Adipocyte (in vitro differentiated cells): ENCODE measurements around the gene MRS2.

ENCODE experiments used
- DNase-seq: peaks from one replicate; pipeline ENCODE4 v3.0.0-alpha.2; 2015; ENCODE audit warnings: low read depth
- H3K27me3 ChIP-seq: replicated peaks from 2 replicates; pipeline ENCODE4 v1.7.0; 2013; ENCODE audit warnings: mild to moderate bottlenecking, low read length, moderate library complexity; ENCODE audit not compliant: control insufficient read depth, insufficient read depth
- H3K36me3 ChIP-seq: 2 replicates; pipeline ENCODE4 v1.7.0; 2013; ENCODE audit warnings: low read length, mild to moderate bottlenecking, moderate library complexity; ENCODE audit not compliant: control insufficient read depth, insufficient read depth, severe bottlenecking
- H3K4me1 ChIP-seq: 2 replicates; pipeline ENCODE4 v1.7.0; 2013; ENCODE audit warnings: mild to moderate bottlenecking, low read length, moderate library complexity; ENCODE audit not compliant: control insufficient read depth, insufficient read depth
- H3K4me3 ChIP-seq: 2 replicates; pipeline ENCODE4 v1.7.0; 2013; ENCODE audit warnings: mild to moderate bottlenecking, low read length, moderate library complexity
- H3K9ac ChIP-seq: 2 replicates; pipeline ENCODE4 v1.7.0; 2013; ENCODE audit warnings: mild to moderate bottlenecking, low read length, moderate library complexity
- H3K9me3 ChIP-seq: 2 replicates; pipeline ENCODE4 v1.7.0; 2013; ENCODE audit warnings: mild to moderate bottlenecking, low read length, moderate library complexity; ENCODE audit not compliant: control insufficient read depth

Gene MRS2

DNA sequence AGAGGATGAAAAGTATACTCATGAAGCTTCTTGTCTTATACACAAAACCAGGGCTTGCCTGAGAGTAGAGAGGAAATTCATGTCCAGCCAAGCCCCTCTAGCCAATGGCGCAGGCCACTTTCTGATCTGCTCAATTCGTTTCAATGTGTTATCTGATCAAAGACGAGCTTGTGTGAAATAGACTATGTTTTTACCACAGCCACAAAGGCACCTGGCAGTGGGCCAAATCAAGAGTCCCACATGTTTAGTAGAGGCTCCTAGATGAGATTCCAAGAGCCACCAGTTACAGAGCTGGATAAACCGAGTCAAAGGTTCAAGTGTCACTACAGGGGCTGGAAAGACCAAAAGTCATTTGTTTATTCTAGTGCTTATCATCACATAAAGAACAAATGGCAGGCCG lies 51.7 kb downstream of the MRS2 start:
- Histone ChIP-seq H3K9me3 (no peaks in the 10 kb centered on the region), H3K9ac (no peak overlapping the region), H3K36me3 (no peaks in the 10 kb centered on the region), H3K4me3 (no peak overlapping the region), H3K4me1 (peaks cover 15% of the 10 kb centered on the region), H3K27me3 (no peaks in the 10 kb centered on the region)
- no peak for DNase-seq

DNA sequence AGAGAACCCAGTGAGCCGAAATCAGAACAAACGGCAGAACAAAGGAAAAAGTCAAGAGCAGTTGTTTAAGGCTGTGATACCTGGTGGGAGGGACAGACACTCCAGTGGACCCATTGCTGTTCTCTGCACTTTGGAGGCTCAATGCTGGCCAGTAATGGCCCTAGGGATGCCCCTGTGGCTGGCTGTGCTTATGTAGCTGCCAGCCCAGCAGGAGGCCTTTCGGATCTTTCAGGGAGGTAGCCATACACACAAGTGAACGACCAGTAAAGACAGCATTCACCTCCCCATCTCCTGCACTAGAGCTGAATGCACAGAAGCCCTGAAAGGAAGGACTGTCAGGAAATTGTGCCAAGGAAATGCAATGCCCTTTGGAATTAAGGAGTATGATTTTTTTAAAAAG lies 52.3 kb downstream of the MRS2 start:
- Histone ChIP-seq H3K27me3 (no peaks in the 10 kb centered on the region), H3K4me1 (peaks cover 15% of the 10 kb centered on the region), H3K9ac (no peak overlapping the region), H3K4me3 (no peak overlapping the region), H3K36me3 (no peaks in the 10 kb centered on the region), H3K9me3 (no peaks in the 10 kb centered on the region)
- DNase-seq: no peak

DNA sequence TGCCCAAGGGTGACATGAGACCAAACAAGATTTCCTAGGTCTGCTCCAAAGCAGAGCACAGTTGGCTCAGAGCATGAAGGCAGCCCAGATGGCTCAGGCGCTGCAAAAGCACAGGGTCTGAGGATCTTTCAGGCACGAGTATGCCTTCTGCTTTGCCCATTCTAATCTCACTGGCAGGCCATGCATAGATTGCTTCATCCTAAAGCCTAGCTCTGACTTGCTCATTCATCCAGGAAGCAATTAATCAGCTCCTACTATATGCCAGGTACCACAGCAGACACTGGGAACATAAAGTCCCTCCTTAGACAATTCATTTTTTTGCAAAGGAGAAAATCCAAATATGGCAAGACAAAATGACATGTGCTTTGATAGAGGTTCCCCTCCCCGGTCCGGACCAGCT lies 55.4 kb downstream of the MRS2 start:
- Histone ChIP-seq H3K27me3 (no peaks in the 10 kb centered on the region), H3K4me1 (peaks cover 20% of the 10 kb centered on the region), H3K9me3 (no peaks in the 10 kb centered on the region), H3K4me3 (no peak overlapping the region), H3K36me3 (no peaks in the 10 kb centered on the region), H3K9ac (no peak overlapping the region)
- no peak for DNase-seq

DNA sequence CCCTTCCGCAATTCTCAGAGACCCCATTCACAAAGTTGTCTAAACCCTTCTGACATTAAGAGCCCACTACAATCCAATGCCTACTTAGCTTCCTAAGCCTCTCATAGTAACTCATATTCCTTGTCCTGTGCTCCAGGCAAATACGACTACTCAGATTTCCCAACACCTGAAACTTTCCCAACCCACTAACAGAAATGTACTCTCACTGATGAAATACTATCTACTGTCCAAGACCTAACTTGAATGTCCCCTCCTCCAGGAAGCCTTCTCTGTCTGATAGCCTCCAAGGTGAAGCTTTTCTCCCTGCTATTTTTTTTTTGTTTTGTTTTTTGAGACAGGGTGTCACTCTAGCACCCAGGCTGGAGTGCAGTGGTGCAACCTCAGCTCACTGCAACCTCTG lies 56.2 kb downstream of the MRS2 start:
- no peaks in the 10 kb centered on the region for H3K27me3 ChIP-seq
- H3K9ac ChIP-seq: no peak overlapping the region
- no peaks in the 10 kb centered on the region for H3K36me3 ChIP-seq
- H3K4me1 ChIP-seq: peaks cover 20% of the 10 kb centered on the region
- H3K9me3 ChIP-seq: no peaks in the 10 kb centered on the region
- H3K4me3 ChIP-seq: no peak overlapping the region
- no peak for DNase-seq

DNA sequence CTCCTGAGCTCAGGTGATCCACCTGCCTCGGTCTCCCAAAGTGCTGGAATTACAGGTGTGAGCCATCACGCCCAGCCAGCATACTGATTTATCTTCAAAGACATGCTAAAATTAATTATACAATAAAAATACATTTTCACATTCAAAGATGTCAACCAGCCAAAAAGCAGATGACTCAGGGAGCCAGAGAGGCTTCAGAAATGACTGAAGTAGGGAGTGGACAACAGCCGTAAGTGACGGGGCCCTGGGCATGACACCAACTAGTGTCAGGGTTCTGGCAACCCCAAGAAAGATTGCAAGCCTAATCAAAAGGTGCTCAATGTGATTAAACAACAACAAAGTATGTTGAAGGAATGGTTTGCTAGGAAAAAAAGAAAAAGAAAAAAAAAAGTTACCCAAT lies 58.2 kb downstream of the MRS2 start:
- DNase-seq: no peak
- H3K36me3 ChIP-seq: no peaks in the 10 kb centered on the region
- H3K4me3 ChIP-seq: no peak overlapping the region
- H3K27me3 ChIP-seq: no peaks in the 10 kb centered on the region
- H3K9ac ChIP-seq: no peak overlapping the region
- no peaks in the 10 kb centered on the region for H3K9me3 ChIP-seq
- peaks cover 22% of the 10 kb centered on the region for H3K4me1 ChIP-seq

DNA sequence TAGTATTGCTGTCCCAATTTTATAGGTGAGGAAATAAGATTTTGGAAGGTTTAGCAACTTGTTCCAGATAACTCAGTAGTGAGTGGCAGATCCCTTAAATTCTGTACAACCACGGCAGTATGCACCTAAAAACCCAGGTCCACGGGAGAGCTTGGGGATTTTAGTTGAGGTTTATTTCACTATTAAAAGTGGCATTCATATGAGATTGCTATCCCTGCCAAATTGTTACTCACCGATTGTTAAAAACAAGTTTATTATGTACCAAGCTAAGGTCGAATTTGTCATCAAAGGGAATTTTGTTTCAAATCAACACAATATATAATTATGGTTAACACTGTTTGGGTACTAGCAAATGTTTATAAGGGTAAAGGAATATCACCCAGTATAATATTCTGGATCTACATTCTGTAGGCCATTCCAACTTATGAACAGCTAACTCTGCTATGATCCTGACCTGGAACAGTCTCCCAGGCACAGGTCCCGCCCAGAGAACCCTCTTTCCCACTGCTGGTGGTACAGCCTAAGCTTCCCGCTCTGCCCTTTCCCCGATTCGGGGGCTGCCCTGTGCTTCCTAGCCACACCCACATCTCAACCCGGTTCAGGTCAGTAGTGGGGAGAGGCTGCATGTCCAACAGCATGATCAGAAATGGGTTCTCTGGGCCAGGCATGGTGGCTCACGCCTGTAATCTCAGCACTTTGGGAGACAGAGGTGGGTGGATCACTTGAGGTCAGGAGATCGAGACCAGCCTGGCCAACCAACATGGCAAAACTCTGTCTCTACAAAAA lies 61.7 kb downstream of the MRS2 start:
- no peaks in the 10 kb centered on the region for H3K27me3 ChIP-seq
- no peaks in the 10 kb centered on the region for H3K36me3 ChIP-seq
- peaks cover 11% of the 10 kb centered on the region for H3K4me1 ChIP-seq
- H3K9ac ChIP-seq: no peak overlapping the region
- no peak overlapping the region for H3K4me3 ChIP-seq
- no peaks in the 10 kb centered on the region for H3K9me3 ChIP-seq
- DNase-seq: no peak

DNA sequence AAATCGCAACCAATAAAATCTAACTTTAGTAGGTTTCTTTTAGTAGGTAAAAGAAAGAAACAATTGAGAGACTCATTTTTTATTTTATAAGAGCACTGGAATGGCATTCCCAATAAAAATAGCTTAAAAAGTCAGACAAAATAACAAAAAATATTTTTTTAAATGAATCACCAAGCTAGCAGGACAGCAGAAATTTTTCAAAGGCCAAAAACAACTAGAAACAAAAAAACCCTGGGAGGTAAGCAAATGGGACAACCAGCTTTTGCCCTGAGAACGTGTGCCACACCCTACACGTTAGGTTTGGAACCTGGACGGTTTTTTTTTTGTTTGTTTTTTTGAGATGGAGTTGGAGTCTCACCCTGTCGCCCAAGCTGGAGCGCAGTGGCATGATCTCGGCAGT lies 67.1 kb downstream of the MRS2 start:
- Histone ChIP-seq H3K4me1 (peaks cover 4% of the 10 kb centered on the region), H3K4me3 (no peak overlapping the region), H3K27me3 (no peaks in the 10 kb centered on the region), H3K9me3 (no peaks in the 10 kb centered on the region), H3K36me3 (no peaks in the 10 kb centered on the region), H3K9ac (no peak overlapping the region)
- DNase-seq: peak; percentile 19

DNA sequence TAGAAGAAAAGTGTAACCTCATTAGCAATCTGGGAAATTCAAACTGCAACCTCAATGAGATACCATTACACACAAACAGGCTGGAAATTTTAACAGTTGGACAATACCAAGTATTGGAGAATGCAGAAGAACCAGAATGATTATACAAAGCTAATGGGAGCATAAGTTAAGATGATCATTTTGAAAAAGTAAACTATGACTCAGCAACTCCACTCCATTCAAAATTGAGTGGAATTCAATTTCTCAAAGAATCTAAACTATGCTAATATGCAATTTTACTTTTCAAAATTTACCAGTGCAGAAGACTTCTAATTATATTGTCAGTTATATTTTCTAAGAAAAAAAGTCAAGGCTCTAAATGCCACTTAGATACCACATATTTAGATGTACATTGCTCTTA lies 69.4 kb downstream of the MRS2 start:
- Histone ChIP-seq H3K9me3 (no peaks in the 10 kb centered on the region), H3K9ac (no peak overlapping the region), H3K4me1 (peaks cover 4% of the 10 kb centered on the region), H3K36me3 (no peaks in the 10 kb centered on the region), H3K27me3 (no peaks in the 10 kb centered on the region), H3K4me3 (no peak overlapping the region)
- peak; percentile 44 for DNase-seq
